ENCODE results near the gene RMRP.
A peak's percentile ranks its signal among the peaks of the same experiment; 100 is the strongest.

The RMRP gene

DNA sequence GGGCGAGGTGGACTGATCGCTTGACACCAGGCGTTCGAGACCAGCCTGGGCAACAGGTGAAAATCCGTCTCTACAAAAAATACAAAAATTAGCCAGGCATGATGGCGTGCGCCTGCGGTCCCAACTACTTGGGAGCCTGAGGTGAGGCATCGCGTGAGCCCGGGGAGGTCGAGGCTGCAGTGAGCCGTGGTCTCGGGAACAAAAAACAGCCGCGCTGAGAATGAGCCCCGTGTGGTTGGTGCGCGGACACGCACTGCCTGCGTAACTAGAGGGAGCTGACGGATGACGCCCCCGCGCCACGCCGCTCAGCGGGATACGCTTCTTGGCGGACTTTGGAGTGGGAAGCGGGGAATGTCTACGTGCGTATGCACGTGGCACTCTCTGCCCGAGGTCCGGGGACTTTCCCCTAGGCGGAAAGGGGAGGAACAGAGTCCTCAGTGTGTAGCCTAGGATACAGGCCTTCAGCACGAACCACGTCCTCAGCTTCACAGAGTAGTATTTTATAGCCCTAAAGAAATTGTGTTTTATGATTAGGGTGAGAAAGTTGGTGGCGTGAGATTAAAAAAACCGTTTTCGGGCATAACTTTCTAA lies at the start of gene RMRP:
TSS of gene RMRP (minus strand) at position 474 of the 591 bp plus-strand sequence.
- DNase-seq = peak; percentile 96

DNA sequence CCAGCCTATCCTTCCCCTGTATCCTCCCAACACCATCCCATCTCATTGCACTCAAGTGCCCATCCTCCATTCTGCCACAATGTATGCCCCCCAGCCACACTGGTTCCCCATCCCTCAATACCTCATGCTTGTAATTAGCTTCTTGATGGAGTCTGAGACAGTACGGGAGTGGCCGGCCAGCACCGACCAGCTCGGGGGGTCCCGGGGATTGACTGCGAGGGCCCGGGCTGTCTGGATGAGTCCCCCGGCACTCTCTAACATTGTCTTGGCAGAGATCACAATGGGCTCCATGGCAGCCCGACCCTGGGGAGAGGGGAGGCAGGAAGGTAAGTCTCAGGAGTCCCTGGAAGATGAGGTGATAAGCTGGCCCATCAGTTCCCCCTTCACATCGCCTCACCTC lies 49.1 kb upstream of the RMRP start:
- no peak for DNase-seq

DNA sequence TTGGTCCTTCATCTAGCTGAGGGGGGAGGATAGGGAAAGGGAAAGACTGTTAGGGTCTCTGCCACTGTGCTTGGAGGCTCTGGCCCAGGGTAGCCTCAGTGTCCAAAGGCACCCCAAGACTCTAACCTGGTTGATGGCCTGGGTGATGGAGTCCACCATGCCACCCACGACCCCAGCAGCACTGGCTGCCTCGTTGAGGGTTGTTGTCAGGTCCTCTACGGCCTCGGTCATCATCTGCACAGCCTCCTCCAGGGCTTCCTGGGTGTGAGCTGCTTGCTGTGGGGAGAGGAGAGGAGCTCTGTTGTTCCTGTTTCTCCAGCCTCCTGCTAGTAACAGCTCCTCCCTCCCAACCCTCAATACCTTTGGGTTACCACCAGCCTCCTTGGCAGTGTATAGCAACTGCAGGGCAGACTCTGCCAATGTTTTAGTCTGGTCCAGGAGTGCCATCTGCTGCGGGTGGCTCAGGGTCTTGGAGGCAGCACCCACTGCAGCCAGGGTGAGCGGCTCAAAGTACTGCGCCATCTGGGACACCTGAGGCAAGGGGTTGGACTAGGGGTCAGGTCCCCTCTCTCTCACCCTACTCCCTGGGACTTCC lies 48.1 kb upstream of the RMRP start:
- DNase-seq = no peak

DNA sequence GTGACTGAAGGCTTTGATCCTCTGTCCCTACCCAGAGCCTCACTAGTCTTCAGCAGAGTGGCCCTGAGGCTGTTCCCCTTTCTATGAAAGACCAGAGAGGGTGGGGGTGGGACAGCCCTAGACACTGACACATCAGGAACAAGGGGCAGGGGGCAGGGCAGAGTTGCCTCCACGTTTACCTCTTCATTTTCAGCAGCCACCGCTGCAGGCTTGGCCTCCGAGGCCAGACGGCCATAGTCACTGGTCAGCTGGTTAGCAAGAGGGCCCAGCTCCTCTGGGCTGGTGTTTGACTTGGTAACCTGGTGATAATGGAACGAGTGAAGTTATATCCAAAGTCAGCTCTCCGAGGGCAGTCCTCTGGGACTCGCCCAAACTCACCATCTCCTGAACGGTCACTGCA lies 47.6 kb upstream of the RMRP start:
- no peak for DNase-seq

DNA sequence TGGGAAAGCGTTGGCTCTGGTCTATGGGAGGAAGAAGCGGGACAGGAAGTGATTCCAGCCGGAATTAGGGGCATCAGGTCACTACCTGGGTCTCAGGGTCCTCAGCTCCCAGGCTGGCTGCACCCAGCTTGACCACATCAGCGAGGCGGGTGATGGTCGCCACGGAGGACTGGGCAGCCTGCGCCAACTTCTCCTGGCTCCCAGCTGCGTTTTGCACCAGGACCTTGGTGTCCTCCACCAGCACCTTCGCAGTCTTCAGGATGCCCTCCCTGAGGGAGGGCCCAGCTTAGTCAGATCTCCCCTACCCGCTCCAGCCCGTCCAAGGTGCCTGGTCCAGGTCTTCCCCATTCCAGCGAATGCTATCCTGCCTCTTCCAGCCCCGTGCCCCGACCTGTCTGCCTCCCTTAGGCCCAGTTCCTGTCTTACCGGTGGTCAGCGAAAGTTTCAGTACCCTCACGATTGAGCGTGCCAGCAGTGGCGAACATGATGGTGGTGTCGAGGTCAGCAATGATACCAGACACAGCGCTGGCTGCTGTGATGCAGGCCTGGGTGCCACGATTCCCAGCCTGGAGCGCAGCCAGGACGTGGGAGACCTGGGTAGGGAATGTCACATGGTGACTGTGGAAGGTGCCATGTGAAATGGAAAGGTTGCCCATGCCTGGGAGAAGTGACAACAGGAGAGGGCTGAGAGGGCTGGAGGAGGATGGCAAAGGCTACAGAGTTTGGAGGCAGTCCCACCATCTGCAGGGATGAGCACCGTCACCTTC lies 46.3 kb upstream of the RMRP start:
- no peak for DNase-seq

DNA sequence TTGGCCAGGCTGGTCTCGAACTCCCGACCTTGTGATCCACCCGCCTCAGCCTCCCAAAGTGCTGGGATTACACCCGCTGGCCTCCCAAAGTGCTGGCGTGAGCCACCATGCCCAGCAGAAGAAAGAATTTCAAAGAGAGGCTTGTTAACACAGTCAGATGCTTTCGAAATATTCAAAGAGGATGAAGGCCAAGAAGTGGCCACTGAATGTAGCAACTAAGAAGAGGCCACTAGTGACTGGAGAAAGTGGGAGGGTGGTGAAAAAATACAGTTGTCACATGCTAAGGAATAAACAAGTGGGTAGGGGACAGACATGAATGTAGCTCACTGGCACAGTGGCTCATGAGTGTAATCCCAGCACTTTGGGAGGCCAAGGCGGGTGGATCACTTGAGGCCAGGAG lies 44.9 kb upstream of the RMRP start:
- DNase-seq = no peak

DNA sequence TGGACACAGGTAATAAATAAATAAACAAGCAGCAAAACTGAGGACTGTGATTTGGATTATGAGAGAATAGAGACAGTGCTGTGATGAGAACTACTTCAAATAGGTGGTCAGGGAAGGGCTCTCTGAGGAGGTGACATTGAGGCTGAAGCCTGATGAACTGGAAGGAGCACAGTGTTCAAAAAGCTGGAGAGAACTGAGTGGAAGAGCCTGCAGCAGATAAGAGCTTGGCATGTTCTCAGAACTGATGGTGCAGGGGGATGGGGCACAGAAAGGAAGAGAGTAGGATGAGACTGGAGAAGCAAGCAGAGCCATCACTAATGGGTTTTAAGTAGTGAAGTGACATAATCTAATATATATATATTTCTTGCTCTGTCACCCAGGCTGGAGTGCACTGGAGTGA lies 43.1 kb upstream of the RMRP start:
- DNase-seq = no peak

DNA sequence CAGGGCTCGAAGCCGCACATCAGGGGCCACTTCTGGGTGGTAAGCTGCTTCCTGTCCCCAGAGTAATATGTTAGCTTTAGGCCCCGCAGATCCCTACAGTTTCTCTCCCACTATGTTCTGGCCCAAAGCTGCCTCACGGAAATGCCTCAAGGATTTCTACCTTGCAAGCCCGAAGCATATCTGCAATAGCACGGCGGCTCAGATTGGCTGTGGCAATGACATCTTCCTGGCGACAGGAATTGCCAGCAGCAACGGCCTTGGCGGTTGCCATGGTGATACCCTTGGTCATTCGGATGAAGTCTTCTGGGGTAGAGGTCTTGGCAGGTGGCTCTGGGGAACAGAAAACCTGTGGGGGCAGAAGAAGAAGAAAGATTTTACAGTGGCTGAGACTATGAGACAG lies 42.2 kb upstream of the RMRP start:
- no peak for DNase-seq

DNA sequence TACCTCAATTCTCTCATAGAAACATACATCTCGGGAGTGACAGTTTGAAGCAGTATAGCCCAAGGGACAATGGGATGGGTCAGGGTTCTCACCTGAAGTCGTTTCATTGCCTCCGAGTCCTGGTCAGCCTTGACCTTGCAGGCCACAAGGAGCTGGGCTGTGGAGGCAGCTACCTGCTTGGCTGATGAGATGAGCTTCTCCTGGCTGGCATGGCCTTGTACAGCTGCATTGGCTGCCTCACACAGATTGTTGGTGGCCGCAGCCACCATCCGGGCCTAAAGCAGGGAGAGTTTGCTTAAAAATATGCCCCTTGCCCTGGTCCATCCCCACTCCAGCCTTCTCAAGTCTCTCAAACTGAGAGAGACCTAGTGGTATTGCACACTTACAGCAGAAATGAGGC lies 40.4 kb upstream of the RMRP start:
- DNase-seq = no peak

DNA sequence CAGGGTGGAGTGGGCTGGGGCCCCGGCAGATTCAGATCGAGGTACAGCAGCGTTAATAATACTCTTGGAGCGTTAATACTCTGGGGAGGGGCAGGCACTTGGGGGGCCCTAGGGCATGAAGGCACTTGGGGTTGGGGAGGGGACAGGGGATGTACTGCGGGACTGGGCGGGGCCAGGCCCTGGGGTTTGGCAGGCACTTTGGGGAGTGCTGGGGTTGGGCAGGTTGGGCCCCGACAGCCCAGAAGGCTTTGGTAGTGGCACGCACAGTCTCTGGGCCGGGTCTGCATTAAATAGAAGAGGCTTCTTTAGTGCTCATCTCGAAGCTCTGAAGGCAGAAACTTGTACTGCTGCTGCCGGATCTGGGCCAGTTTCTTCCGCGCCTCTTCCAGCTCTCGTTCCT lies 39.7 kb upstream of the RMRP start:
- no peak for DNase-seq

DNA sequence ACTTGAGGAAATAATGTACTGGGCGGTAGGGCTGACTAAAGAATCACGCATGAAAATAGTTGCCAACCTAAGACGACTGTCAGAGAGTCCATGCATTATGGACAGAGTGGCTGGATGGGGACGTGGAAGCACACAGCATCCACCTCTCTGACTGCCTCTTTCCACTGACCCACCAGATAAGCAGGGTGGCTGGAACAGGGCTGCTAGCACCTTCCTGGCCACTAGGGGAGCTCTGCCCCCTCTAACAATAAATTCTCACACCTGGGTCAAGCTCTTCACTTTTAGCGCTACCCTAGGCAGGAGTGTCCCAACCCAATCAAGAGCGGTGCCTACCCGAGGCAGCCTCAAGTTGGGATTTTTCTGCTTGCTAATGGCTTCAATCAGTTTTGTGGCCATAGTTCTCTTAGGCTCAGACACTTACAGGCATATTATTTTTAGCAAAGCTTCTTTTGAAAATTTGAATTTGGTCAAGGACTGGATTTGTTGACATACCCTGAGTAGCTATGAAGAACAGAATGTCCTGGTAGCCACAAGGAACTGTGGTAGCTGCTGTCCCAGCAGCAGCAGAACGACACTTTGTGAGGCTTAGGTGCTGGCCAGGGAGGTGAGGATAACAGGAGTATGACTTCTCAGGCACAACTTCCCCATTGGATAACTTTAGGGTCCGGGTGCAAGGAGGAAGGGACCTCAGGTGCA lies 38.8 kb upstream of the RMRP start:
- DNase-seq = peak; percentile 19

DNA sequence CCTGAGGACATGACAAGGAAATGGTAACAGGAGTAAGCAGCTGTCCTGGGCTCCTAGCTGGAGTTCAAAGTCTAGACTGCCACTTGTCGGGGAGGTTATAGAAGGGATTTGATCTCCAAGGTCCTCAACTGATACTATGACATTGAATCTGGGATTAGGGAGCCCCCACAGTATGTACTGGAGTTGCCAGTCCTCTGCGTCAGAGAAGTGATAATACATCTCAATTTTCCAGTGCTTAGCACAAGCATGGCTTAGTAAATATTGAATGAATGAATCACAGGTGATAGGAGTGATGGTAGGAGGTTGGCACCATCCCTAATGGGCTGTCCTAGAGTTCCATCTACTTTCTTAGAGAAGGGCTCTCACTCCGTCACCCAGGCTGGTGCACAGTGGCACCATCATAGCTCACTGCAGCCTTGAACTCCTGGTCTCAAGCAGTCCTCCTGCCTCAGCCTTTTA lies 38.2 kb upstream of the RMRP start:
- no peak for DNase-seq

DNA sequence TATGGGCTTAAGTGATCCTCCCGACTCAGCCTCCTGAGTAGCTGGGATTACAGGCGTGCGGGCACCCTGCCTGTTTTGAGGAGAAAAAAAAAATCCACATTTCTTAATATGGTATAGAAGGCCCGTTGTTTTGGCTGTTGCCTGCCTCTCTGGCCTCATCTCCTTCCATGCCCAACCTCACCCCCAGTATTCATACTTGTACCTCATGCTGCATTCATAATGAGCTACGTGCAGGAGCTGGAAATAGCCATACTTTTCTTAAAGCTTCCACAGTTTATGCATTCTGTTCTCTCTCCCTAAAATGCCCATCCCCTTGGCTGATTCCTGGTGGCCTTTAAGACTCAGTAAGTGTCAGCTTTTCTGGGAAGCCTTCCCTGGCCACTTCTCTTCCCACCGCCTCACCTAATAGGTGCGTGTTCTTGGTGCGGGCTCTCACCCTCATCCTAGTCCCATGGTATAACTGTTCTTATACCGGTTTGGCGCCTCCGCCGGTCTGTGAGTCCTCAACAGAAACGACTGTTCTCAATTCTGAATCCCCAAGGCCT lies 34.0 kb upstream of the RMRP start:
- DNase-seq = no peak

DNA sequence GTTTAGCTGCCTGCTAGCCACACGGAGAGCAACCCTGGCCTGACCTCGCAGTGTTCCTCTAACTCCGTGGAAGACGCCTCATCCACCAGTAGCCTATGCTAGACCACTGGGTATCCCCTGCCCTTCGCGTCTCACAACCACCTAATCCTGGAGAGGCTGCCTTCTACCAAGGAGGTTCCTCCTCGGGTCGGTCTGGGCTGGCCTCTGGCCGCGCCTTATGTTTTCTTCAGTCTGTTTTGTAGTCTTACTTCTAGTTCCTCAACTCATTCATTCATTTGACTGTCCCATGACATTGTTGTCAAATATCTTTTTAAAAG lies 33.5 kb upstream of the RMRP start:
- no peak for DNase-seq

DNA sequence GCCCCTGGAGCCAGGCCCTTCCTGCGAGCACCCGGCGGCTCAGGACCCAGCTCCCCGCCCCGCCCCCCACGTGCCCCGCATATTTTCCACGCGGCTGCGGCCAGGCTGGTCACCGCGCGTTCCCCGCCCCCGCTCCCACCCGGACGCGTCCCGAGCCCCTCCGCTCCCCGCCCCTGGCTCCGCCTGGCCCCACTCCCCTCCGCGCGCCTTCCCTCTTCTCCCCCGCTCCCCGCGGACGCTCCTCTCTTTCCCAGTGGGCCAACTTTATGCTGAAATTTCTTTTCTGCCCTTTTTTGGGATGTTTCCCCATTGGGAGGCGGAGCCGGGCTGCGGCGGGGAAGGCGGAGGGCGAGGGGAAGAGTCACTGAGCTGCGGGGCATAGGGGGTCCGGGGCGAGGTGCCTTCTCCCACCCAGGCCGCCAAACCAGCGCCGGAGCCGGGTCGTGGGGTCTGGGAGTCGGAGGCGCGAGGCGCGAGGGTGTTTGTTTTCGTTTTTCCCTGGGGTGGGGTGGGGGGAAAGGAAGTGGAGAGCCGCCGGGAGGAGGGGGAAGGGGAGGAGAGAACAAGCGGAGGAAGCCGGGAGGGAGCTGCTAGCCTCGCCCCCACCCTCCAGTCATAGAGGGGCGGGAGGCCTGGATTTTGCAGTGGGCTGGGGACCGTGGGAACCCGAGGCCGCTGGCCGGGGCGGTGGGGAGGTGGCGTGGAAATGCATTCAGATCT lies 33.0 kb upstream of the RMRP start:
- DNase-seq = no peak

DNA sequence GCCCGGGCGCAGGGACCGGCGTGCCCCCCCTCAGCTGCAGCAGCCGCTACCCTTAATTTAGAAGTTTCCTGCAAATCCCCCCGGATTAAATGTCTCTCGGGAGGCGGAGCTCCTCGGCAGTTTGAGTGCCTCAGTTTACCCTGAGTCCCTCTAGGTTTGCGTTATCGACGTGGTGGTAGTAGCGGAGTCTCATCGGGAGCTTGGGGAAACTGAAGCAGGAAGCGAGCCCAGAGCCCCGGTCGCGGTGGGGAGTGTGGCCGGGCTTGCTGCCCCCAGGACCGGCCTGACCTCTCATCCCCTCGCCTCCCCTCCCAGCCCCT lies 32.4 kb upstream of the RMRP start:
- no peak for DNase-seq

DNA sequence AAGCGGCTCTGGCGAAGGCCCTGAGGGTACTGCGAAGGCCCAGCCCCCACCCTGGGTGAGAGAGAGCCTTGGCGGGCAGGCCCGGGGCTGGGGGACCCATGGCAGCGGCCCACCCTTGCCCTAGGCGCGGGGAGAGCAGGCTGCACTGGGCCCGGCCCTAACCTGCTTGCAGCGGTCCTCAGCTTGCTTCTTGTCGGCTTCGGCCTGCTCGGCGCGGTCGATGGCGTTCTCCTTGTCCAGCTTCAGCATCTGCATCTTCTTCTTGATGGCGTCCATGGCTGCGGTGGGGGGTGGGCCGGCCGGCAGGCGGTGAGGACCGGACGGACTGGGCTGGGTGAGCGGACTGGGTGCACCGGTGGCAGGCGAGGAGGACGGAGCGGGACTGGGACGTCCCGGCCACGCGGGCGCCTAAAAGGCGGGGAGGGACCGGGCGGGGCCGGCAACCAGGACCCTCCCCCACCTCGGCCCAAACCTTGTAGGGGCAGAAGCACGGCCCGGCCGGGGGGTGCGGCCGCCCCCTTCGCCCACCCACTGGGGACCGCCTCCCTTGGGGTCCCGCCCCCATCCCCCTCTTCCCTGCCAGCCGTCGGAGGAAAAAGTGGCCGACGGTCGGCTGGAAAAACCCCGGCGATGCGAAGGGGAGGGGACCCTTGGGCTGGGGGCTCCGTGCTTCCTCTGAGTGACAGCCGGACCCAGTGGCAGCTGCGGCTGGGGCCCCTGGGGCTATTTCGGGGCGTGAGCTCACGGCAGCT lies 31.9 kb upstream of the RMRP start, which contains the start of gene TPM2:
TSS of gene TPM2 (minus strand) at position 384 of the 752 bp plus-strand sequence. CDS start at position 276, 108 bp downstream.
- no peak for DNase-seq

DNA sequence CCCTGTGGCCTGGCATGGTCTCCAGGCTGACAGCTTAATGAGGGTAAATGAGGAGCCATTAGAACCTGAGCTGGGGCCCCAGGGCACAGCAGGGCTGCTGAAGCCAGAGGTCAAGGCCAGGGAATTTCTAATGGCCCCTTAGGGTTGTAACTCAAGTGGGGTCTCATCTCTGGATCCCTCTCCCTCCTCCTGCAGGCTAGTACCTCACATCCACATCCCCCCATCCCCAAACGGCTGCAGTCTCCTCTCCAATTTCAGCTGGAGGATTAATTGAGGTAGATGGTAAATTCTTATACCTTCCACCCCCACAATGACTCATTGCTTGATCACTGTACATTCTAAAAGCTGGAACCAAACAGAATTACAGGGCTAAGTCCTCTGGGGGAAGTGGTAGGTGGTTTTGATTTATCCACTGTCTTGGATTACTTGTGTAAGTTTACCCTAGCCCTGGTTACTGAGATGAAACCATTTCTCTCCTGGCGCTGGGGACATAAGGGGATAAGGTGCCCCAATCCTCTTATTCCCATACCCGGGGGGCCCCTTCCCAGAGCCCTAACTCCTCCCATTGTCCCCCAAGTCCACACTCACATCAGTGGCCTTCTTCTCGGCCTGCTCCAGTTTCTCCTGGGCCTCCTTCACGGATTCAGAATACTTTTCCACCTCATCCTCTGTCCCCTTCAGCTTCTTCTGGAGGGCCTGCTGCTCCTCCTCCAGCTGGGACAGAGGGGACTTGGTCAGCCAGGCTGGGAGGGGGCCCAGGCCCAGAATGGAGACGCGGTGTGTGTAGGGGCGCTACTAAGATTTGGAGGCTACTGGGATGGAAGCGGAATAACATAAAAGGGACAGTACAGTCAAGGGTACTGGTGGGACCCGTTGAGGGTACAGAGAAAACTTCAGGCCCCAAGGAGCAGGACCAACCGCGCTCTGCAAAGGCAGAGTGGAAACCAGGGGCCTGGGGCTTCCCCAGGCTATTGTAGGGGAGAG lies 31.0 kb upstream of the RMRP start:
- DNase-seq = no peak

DNA sequence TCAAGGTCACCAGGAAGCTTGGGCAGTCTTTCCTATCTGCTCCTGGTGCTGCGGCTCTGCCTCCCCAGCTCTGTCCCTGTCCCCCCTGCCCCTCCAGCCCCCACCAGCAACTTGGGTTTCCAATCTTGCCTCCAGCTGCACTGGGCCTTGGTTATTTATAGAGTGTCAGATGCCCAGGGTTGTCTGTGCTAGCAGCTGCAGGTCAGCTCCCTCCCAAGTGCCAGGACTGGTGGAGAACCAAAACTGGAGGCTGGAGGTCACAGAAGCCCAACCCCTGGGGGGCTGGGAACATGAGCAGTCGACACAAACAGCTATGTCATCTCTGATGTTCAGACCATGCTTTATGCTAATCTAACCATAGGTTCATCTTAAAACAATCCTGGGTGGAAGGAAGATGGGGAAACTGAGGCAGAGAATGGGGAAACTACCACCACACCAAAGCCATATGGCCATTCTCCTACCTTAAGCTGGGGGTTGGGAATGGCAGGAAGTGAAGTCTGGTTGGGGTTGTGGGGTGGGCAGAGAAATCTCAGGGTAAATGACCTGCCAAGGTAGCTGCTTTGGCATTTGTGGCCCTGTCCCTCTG lies 30.2 kb upstream of the RMRP start:
- no peak for DNase-seq

DNA sequence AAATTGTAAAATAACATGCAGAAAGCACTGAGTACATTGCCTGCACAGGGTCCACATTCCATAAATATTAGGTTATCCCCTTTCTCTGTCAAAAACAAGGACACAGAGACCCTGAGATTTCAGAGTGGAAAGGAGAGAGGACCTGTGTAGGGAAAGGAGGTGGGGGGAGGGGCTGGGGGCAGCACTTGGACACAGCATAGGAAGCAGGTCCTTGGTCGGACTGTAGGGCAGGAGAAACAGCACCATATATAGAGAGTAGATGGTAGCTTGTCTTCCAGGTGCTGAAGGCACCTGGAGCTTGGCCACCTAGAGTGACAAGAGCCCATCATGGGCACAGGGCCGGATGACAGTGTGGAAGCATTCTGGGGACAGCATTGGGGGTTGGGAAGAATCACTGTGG lies 29.5 kb upstream of the RMRP start:
- DNase-seq = no peak

Measured in NCI-H1105 (cell line).